ENCODE data around the gene CFAP74. TPM values are rescaled to one million over a fixed set of nuclear protein-coding genes. Genes with fewer than 3 reads are reported as not detected.

CFAP74 gene
- total RNA-seq, 1 experiment from 2014 or later, result not detected

DNA sequence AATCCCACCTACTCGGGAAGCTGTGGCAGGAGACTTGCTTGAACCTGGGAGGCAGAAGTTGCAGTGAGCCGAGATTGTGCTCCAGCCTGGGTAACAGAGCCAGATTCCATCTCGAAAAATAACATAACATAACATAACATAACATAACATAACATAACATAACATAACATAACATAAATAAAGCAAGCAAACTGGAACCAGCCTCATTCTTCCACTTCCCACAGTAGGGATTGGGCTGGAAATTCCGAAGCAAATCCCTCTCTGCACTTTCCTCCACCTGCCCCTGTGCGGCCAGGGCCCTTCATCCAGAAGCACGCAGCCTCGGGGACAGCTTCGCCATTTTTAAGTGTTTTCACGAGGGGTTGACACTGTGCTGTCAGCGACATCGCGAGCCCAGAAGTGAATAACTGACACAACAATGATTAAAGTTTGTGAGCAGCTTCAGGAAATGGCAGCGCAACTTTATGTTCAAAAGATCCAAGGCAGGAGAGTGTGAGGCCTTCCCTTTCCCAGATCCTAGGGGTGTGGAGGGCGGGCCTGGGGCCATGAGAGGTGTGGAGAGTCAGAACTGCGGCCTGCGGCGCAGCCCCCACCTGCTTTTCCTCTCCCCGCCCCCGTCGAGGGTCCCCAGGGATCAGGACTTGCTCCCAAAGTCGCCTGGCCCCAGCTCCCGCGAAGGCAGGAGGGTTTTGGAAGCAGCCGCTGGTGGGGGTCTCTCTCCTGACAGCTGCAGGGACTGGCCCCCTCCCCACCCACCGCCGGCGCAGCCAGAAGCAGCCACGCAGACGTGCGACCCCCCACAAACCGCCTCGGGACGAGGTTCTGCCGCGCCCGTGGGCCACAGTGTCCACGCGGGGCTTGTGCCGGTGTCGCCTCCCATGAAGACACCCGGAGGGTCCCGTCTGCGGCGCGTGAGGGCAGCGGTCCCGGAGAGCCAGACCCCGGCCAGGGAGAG, 14.9 kb upstream of the CFAP74 start:
- Histone ChIP-seq H3K4me1 (ENCODE audit: low read length) (peaks cover 7% of the 10 kb centered on the region), H3K9ac (ENCODE audit: low read length) (no peak overlapping the region), H3K79me2 (ENCODE audit: low read length) (no peaks in the 10 kb centered on the region), H3K27ac (ENCODE audit: low read length) (no peak overlapping the region), H3K27me3 (ENCODE audit: low read length) (no peaks in the 10 kb centered on the region), H3K4me2 (ENCODE audit: low read depth, low read length, poor library complexity, severe bottlenecking) (no peak overlapping the region), H3K9me2 (replicated peaks; ENCODE audit: insufficient read depth, low read length) (no peaks in the 10 kb centered on the region), H3K36me3 (ENCODE audit: insufficient read depth, low read length) (no peaks in the 10 kb centered on the region), H2AFZ (ENCODE audit: low read length) (no peak overlapping the region), H3K4me3 (ENCODE audit: low read length) (no peak overlapping the region), H3K9me3 (ENCODE audit: low read length) (no peaks in the 10 kb centered on the region), H4K20me1 (ENCODE audit: insufficient read depth, low read depth, low read length) (no peaks in the 10 kb centered on the region)
- no peak for DNase-seq

DNA sequence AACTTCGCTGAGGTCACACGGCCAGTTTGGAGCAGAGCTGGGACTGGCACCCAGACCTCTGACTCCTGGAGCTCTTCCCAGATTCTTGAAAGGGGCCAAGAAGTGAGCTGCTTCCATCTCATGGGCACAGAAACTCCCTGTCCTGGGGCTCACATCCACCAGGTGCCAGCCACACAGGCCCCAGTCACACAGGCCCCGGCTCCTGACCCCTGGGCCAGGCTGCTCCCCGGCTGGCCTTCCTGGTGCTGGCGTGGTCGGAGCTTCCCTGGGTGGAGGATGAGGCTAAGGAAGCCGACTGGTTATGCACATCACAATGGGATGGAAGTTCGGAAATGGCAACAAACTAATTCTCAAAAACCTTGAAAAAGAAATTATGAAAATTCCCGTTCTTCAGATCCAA, 12.5 kb upstream of the CFAP74 start:
- no peak for DNase-seq
- Histone ChIP-seq H3K4me3 (ENCODE audit: low read length) (no peak overlapping the region), H3K27ac (ENCODE audit: low read length) (no peak overlapping the region), H3K9ac (ENCODE audit: low read length) (no peak overlapping the region), H3K36me3 (ENCODE audit: insufficient read depth, low read length) (no peaks in the 10 kb centered on the region), H2AFZ (ENCODE audit: low read length) (no peak overlapping the region), H3K9me3 (ENCODE audit: low read length) (no peaks in the 10 kb centered on the region), H3K27me3 (ENCODE audit: low read length) (no peaks in the 10 kb centered on the region), H4K20me1 (ENCODE audit: insufficient read depth, low read depth, low read length) (no peaks in the 10 kb centered on the region), H3K4me2 (ENCODE audit: low read depth, low read length, poor library complexity, severe bottlenecking) (no peak overlapping the region), H3K9me2 (replicated peaks; ENCODE audit: insufficient read depth, low read length) (no peaks in the 10 kb centered on the region), H3K4me1 (ENCODE audit: low read length) (no peaks in the 10 kb centered on the region), H3K79me2 (ENCODE audit: low read length) (no peaks in the 10 kb centered on the region)

DNA sequence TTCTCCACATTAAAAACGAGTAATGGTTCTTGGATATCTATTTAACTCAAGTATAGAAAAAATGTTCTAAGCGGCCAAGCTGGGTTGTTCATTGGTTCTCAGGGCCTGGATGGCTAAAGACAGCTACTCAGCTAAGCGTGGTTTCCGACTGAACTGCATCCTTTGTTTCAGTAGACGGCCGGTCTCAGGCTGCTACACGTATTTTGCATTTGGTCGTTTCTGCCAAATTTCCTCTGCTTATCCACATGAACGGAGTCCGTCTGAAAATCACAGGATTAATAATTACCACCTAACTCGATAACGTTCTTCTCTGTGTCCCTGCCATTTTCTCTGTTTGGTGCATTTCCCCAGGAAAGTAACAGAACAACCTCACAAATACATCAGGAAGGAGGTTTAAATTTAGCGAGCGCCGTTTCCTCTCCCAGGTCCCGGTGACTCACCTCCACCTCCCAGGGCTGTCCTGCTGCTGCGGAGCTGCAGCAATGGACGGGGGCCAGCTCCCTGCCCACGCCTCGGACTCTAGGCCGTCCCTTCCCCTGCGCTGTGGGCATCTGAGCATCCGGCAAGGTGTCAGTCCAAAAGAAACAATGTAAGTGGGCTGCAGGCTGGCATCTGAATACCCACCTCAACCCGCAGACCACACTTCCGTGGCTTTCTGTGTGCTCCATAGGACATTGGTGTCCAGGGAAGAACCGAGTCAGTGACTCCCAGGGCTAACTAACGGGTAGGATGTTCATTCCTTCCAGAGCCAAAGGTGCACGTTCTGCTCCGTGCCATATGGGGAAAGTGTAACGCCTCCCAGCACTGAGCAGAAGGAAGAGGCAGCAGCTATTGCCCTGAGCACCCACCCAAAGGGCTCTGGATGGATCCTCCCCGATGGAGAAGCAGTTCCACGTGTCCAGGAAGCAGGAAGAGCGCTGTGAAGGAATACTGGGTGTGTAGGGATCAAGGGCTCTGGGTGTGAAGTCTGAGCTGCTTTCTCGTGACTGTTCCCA, 11.5 kb upstream of the CFAP74 start:
- H3K36me3 ChIP-seq (ENCODE audit: insufficient read depth, low read length), result no peaks in the 10 kb centered on the region
- no peaks in the 10 kb centered on the region for H3K27me3 ChIP-seq (ENCODE audit: low read length)
- no peaks in the 10 kb centered on the region for H3K9me2 ChIP-seq (replicated peaks; ENCODE audit: insufficient read depth, low read length)
- no peak overlapping the region for H3K27ac ChIP-seq (ENCODE audit: low read length)
- no peaks in the 10 kb centered on the region for H3K4me1 ChIP-seq (ENCODE audit: low read length)
- H3K4me2 ChIP-seq (ENCODE audit: low read depth, low read length, poor library complexity, severe bottlenecking), result no peak overlapping the region
- no peak overlapping the region for H3K4me3 ChIP-seq (ENCODE audit: low read length)
- no peaks in the 10 kb centered on the region for H3K9me3 ChIP-seq (ENCODE audit: low read length)
- DNase-seq, result no peak
- no peaks in the 10 kb centered on the region for H4K20me1 ChIP-seq (ENCODE audit: insufficient read depth, low read depth, low read length)
- H3K9ac ChIP-seq (ENCODE audit: low read length), result no peak overlapping the region
- H2AFZ ChIP-seq (ENCODE audit: low read length), result no peak overlapping the region
- H3K79me2 ChIP-seq (ENCODE audit: low read length), result no peaks in the 10 kb centered on the region

DNA sequence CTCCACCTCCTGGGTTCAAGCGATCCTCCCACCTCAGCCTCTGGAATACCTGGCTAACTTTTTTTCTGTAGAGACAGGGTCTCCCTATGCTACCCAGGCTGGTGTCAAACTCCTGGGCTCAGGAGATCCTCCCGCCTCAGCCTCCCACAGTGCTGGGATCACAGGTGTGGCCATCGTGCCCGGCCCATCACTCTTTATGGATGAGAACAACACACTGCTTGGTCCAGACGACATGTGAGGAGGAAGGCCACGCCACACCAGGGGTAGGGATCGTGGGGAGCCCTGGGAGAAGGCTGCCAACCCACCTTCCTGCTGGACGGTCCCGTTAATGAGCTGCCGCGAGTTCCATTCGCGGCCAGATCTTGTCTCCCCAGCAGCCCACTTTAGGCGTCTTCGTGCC, 10.6 kb upstream of the CFAP74 start:
- DNase-seq, result no peak
- Histone ChIP-seq H3K4me3 (ENCODE audit: low read length) (no peak overlapping the region), H3K79me2 (ENCODE audit: low read length) (no peaks in the 10 kb centered on the region), H3K9ac (ENCODE audit: low read length) (no peak overlapping the region), H3K4me2 (ENCODE audit: low read depth, low read length, poor library complexity, severe bottlenecking) (no peak overlapping the region), H3K36me3 (ENCODE audit: insufficient read depth, low read length) (no peaks in the 10 kb centered on the region), H3K9me3 (ENCODE audit: low read length) (no peaks in the 10 kb centered on the region), H3K27me3 (ENCODE audit: low read length) (no peaks in the 10 kb centered on the region), H4K20me1 (ENCODE audit: insufficient read depth, low read depth, low read length) (no peaks in the 10 kb centered on the region), H2AFZ (ENCODE audit: low read length) (no peak overlapping the region), H3K27ac (ENCODE audit: low read length) (no peak overlapping the region), H3K4me1 (ENCODE audit: low read length) (no peaks in the 10 kb centered on the region), H3K9me2 (replicated peaks; ENCODE audit: insufficient read depth, low read length) (no peaks in the 10 kb centered on the region)

DNA sequence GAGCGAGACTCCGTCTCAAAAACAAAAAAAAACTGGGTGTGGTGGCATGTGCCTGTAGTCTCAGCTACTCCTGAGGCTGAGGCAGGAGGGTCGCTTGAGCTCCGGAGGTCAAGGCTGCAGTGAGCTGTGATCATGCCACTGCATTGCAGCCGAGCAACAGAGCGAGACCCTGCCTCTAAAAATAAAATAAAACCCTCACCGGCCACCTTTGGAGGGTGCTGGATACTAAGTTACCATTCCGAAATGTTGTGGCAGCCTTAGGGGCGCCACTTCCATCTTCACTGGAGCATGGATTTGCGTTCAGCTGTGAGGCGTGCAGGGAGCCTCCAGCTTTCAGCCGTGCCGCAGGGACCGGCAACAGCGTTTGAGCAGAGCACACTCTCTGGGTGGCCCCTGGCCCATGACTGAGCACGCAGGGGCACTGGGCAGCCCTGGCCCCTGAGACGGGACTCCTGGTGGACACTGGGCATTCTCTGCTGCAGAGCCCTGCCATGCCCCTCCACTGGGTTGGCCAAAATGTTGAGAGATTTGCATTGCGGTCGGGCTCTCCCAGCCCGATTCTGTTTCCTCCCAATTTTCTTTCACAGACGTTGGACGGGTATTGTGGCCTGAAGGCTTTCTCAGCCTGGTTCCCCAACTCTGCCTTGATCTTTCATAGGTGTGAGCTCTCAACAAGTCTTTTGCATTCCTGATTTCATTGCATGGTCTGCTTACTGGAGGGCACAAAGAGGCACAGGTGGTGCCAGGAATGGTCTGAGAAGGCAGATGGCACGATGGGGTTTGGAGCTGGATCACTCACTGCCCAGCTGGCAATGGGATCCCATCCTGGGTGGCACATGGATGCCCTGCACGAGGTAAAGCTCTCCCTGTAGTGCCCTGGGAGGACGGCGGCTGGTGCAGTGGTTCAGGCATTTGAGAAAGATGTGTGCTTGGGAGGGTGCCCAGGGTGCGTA, 5.8 kb upstream of the CFAP74 start:
- H2AFZ ChIP-seq (ENCODE audit: low read length), result no peak overlapping the region
- H3K9me3 ChIP-seq (ENCODE audit: low read length), result no peaks in the 10 kb centered on the region
- H4K20me1 ChIP-seq (ENCODE audit: insufficient read depth, low read depth, low read length), result no peaks in the 10 kb centered on the region
- DNase-seq, result no peak
- no peak overlapping the region for H3K4me3 ChIP-seq (ENCODE audit: low read length)
- H3K4me1 ChIP-seq (ENCODE audit: low read length), result no peaks in the 10 kb centered on the region
- no peak overlapping the region for H3K4me2 ChIP-seq (ENCODE audit: low read depth, low read length, poor library complexity, severe bottlenecking)
- H3K9me2 ChIP-seq (replicated peaks; ENCODE audit: insufficient read depth, low read length), result no peaks in the 10 kb centered on the region
- H3K27ac ChIP-seq (ENCODE audit: low read length), result no peak overlapping the region
- no peaks in the 10 kb centered on the region for H3K36me3 ChIP-seq (ENCODE audit: insufficient read depth, low read length)
- no peak overlapping the region for H3K9ac ChIP-seq (ENCODE audit: low read length)
- H3K79me2 ChIP-seq (ENCODE audit: low read length), result no peaks in the 10 kb centered on the region
- no peaks in the 10 kb centered on the region for H3K27me3 ChIP-seq (ENCODE audit: low read length)

DNA sequence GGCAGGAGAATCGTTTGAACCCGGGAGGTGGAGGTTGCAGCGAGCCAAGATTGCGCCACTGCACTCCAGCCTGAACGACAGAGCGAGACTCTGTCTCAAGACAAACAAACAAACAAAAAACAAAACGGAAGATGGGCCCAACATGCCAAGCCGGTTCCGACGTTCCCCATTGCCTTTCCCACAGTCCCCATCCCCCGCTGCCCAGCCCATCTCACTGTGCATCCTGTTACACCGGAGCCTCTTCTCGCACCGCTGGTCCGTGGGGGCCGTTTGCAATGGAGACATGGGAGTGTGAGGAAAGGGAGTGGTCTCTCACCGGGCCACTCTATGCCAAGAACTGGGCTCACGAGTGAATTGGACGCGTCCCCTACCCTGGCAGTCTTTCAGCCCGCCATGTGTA, 1.3 kb upstream of the CFAP74 start:
- Histone ChIP-seq H4K20me1 (ENCODE audit: insufficient read depth, low read depth, low read length) (no peaks in the 10 kb centered on the region), H3K4me2 (ENCODE audit: low read depth, low read length, poor library complexity, severe bottlenecking) (no peak overlapping the region), H3K9me3 (ENCODE audit: low read length) (no peaks in the 10 kb centered on the region), H3K9ac (ENCODE audit: low read length) (no peak overlapping the region), H3K4me3 (ENCODE audit: low read length) (no peak overlapping the region), H3K27ac (ENCODE audit: low read length) (no peak overlapping the region), H2AFZ (ENCODE audit: low read length) (no peak overlapping the region), H3K27me3 (ENCODE audit: low read length) (no peaks in the 10 kb centered on the region), H3K4me1 (ENCODE audit: low read length) (no peaks in the 10 kb centered on the region), H3K79me2 (ENCODE audit: low read length) (no peaks in the 10 kb centered on the region), H3K9me2 (replicated peaks; ENCODE audit: insufficient read depth, low read length) (no peaks in the 10 kb centered on the region), H3K36me3 (ENCODE audit: insufficient read depth, low read length) (no peaks in the 10 kb centered on the region)
- no peak for DNase-seq

DNA sequence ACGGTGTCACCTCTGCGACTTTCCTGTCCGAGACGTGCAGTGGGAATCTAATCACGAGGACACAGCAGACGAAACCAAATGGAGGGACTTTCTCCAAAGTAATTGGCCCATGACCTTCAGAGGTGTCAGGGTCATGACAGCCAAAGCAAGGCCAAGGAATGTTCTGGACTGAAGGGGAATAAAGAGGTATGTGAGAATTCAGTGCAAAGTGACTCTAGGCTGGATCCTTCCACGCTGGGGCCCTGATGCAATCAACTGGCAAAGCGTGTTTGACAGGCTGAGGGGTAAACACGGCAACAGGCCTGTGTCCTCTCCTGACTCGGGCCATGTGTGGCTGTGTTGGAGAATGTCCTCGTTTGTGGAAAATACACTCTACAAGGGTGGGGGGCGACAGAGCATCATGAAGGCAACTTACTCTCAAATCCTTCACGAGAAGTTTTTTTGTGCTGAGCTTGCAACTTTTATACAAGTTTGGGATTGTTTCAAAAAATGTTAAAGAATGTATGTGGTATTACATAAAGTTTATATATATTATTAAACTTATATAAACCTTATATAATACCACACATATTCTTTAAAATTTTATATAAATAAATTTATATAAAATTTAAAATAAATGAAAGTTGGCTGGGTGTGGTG, 1.7 kb downstream of the CFAP74 start:
- H2AFZ ChIP-seq (ENCODE audit: low read length), result no peak overlapping the region
- H4K20me1 ChIP-seq (ENCODE audit: insufficient read depth, low read depth, low read length), result no peaks in the 10 kb centered on the region

More for the DNA sequence above, 1.7 kb downstream of the CFAP74 start:
- DNase-seq, result no peak
- Histone ChIP-seq H3K4me1 (ENCODE audit: low read length) (no peaks in the 10 kb centered on the region), H3K36me3 (ENCODE audit: insufficient read depth, low read length) (no peaks in the 10 kb centered on the region), H3K27ac (ENCODE audit: low read length) (no peak overlapping the region), H3K9me3 (ENCODE audit: low read length) (no peaks in the 10 kb centered on the region), H3K4me3 (ENCODE audit: low read length) (no peak overlapping the region), H3K79me2 (ENCODE audit: low read length) (no peaks in the 10 kb centered on the region), H3K4me2 (ENCODE audit: low read depth, low read length, poor library complexity, severe bottlenecking) (no peak overlapping the region), H3K27me3 (ENCODE audit: low read length) (no peaks in the 10 kb centered on the region), H3K9ac (ENCODE audit: low read length) (no peak overlapping the region), H3K9me2 (replicated peaks; ENCODE audit: insufficient read depth, low read length) (no peaks in the 10 kb centered on the region)

Data from Karpas-422 (cell line).